Effector memory CD4-positive, alpha-beta T cell (primary cell): ENCODE measurements around the gene POC1B.

Experiments
- DNase-seq, 3 donors: peaks; one replicate each; pipeline ENCODE4 v3.0.0-alpha.2; 2020
- H3K27ac ChIP-seq: 2 replicates; pipeline ENCODE4 v1.7.0; 2013; ENCODE audit warnings: mild to moderate bottlenecking, low read length, moderate library complexity; ENCODE audit not compliant: insufficient read depth, poor library complexity, severe bottlenecking
- H3K27me3 ChIP-seq: replicated peaks from 2 replicates; pipeline ENCODE4 v1.7.0; 2013; ENCODE audit warnings: mild to moderate bottlenecking, low read length; ENCODE audit not compliant: insufficient read depth, control insufficient read depth, poor library complexity, severe bottlenecking
- H3K36me3 ChIP-seq: 2 replicates; pipeline ENCODE4 v1.7.0; 2013; ENCODE audit warnings: mild to moderate bottlenecking, low read length, moderate library complexity; ENCODE audit not compliant: control insufficient read depth, insufficient read depth
- H3K4me1 ChIP-seq: 2 replicates; pipeline ENCODE4 v1.7.0; 2013; ENCODE audit warnings: low read length, mild to moderate bottlenecking; ENCODE audit not compliant: control insufficient read depth, insufficient read depth, poor library complexity, severe bottlenecking
- H3K4me3 ChIP-seq: 2 replicates; pipeline ENCODE4 v1.7.0; 2013; ENCODE audit warnings: low read length, low read depth, mild to moderate bottlenecking; ENCODE audit not compliant: insufficient read depth, poor library complexity, severe bottlenecking
- H3K9me3 ChIP-seq: 2 replicates; pipeline ENCODE4 v1.7.0; 2013; ENCODE audit warnings: mild to moderate bottlenecking, low read length, moderate library complexity; ENCODE audit not compliant: control insufficient read depth

The POC1B gene

DNA sequence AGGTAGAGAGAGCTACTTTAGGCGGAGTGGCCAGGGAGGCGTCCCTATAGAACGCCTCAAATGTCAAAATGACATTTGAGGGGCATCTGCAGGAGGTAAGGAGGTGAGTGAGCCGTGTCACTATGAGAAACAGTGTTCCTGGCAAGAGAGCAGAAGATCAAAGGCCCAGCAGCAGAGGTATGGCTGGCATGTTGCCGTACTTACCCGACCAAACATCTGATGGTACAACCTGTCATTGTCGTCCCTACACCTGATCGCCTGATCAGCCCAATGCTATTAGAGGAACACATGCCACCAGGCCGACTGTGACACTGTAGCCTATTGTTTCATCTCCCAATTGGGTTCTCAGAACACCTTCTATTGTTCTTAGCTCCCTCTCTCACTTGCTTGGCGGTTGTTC lies 33.9 kb upstream of the POC1B start:
- Histone ChIP-seq H3K27me3 (no peaks in the 10 kb centered on the region), H3K9me3 (no peaks in the 10 kb centered on the region), H3K36me3 (no peaks in the 10 kb centered on the region), H3K4me1 (no peaks in the 10 kb centered on the region), H3K27ac (no peak overlapping the region), H3K4me3 (no peak overlapping the region)
- DNase-seq: no peak

DNA sequence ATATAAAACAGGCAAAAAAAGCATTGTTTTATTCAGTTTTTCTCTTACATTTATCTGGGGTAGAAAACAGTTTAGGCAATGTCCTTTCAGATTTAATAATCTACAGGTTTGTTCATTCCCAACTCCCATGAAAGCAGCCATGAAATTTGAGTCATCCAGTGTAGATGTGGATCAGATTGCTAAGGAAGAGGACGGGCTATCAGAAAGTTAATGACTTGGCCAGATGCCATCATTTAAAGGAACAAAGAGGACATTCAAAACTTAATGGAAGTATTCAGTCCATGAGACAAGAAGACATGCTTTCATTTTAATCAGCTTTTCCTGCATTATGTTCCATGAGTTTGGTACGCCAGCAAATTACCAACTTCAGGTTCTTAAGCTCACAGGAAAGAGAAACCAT lies 31.1 kb upstream of the POC1B start:
- no peak for DNase-seq

GRCh38 chr12:89552376-89552775 lies 26.5 kb upstream of the POC1B start:
- H3K4me3 ChIP-seq: no peak overlapping the region
- H3K27ac ChIP-seq: no peak overlapping the region
- H3K4me1 ChIP-seq: no peaks in the 10 kb centered on the region
- H3K27me3 ChIP-seq: no peaks in the 10 kb centered on the region
- DNase-seq: no peak
- H3K36me3 ChIP-seq: no peaks in the 10 kb centered on the region
- H3K9me3 ChIP-seq: no peaks in the 10 kb centered on the region

More for the DNA sequence above, 31.1 kb upstream of the POC1B start:
- no peak overlapping the region for H3K4me3 ChIP-seq
- H3K9me3 ChIP-seq: no peaks in the 10 kb centered on the region
- no peak overlapping the region for H3K27ac ChIP-seq
- no peaks in the 10 kb centered on the region for H3K27me3 ChIP-seq
- no peaks in the 10 kb centered on the region for H3K36me3 ChIP-seq
- H3K4me1 ChIP-seq: no peaks in the 10 kb centered on the region

- Histone ChIP-seq H3K9me3 (no peaks in the 10 kb centered on the region), H3K4me1 (no peaks in the 10 kb centered on the region), H3K27ac (no peak overlapping the region), H3K27me3 (no peaks in the 10 kb centered on the region), H3K36me3 (no peaks in the 10 kb centered on the region), H3K4me3 (no peak overlapping the region)
- DNase-seq: no peak
Observed at GRCh38 chr12:89551747-89552146, 25.9 kb upstream of the POC1B start.

DNA sequence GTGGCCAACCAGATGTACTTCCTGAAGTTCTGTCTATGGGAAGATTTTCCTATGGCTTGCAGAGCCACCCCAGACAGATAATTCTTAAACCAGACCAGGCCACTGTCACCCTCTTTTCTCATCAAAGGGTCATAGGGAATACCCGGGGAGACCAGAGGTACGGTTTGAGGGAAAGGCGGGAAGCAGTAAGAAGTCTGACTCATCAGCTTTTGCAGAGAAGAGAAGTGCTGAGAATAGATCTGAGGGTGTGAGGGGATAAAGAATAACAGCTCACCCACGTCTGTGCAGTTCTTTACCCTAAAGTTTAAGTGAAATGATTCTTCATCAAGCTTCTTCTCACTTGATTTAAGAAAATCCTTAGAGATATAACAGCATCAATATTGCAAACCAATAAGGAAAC lies 21.3 kb upstream of the POC1B start:
- DNase-seq: no peak
- H3K27me3 ChIP-seq: no peaks in the 10 kb centered on the region
- H3K27ac ChIP-seq: no peak overlapping the region
- H3K4me3 ChIP-seq: no peak overlapping the region
- peaks cover 6% of the 10 kb centered on the region for H3K4me1 ChIP-seq
- H3K9me3 ChIP-seq: no peaks in the 10 kb centered on the region
- H3K36me3 ChIP-seq: no peaks in the 10 kb centered on the region

DNA sequence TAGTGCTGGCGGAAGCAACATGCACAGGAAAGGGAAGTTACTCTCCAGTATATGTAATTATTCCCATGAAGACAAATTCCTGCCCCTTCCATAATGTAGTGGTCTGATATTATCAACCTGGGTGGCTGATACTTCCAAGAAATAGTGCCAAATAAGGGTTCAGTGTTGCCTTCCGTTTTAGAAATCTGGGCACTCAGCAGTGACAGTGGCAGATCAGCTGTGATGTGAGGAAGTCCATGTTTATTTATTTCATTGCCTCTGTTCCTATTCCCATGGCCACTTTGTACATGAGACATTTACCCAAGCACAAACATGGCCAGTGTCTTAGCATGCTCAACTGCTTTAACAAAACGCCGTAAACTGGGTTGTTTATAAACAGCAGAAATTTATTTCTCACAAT lies 20.3 kb upstream of the POC1B start:
- H3K27ac ChIP-seq: no peak overlapping the region
- H3K4me1 ChIP-seq: peaks cover 6% of the 10 kb centered on the region
- H3K27me3 ChIP-seq: no peaks in the 10 kb centered on the region
- H3K4me3 ChIP-seq: no peak overlapping the region
- no peaks in the 10 kb centered on the region for H3K36me3 ChIP-seq
- DNase-seq: no peak
- H3K9me3 ChIP-seq: no peaks in the 10 kb centered on the region

- no peaks in the 10 kb centered on the region for H3K9me3 ChIP-seq
- H3K27ac ChIP-seq: no peak overlapping the region
- no peaks in the 10 kb centered on the region for H3K36me3 ChIP-seq
- no peak for DNase-seq
- no peak overlapping the region for H3K4me3 ChIP-seq
- H3K27me3 ChIP-seq: no peaks in the 10 kb centered on the region
- H3K4me1 ChIP-seq: peaks cover 6% of the 10 kb centered on the region
Observed at GRCh38 chr12:89544681-89545184, 18.9 kb upstream of the POC1B start.

- DNase-seq: no peak
- Histone ChIP-seq H3K4me1 (peaks cover 6% of the 10 kb centered on the region), H3K27ac (no peak overlapping the region), H3K36me3 (no peaks in the 10 kb centered on the region), H3K4me3 (no peak overlapping the region), H3K27me3 (no peaks in the 10 kb centered on the region), H3K9me3 (no peaks in the 10 kb centered on the region)
Observed at GRCh38 chr12:89544022-89544421, 18.2 kb upstream of the POC1B start.

DNA sequence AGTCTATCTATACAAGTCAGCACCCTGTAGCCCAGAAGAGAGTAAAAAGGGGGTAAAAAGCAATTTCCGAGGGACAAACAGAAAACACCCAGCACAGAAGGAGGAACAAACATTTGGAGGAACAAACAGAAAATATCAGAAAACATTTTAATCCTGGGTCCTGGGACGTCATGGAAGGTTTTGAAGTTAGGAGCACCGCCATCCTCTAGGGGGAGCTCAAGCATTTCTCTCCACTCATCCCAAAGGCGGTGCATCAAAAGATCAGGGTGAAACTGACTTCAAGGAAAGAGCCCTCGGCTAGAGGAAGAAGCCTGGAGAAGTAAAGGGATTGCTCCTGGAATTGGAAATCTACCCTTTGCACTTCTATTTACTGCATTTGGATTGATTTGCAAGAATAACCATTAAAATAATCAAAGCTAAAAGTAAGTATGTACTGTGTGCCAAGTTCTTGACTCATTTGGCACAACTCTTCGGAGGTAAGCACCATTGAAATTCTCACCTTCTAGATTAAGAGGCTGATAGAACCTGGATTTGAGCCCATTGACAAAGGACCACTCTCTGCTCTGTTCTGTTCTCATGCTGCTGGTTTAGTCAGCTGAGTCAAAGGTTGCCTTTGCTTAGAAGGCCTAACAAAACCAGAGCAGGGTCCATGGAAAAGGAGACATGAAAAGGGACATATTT lies 17.2 kb upstream of the POC1B start:
- peak; percentile 21 to 44 (median 27) for DNase-seq
- Histone ChIP-seq H3K27me3 (no peaks in the 10 kb centered on the region), H3K36me3 (no peaks in the 10 kb centered on the region)

GRCh38 chr12:89542236-89542635 lies 16.4 kb upstream of the POC1B start:
- H3K27ac ChIP-seq: no peak overlapping the region
- no peak overlapping the region for H3K4me3 ChIP-seq
- peaks cover 6% of the 10 kb centered on the region for H3K4me1 ChIP-seq
- H3K36me3 ChIP-seq: no peaks in the 10 kb centered on the region
- no peak for DNase-seq
- H3K9me3 ChIP-seq: no peaks in the 10 kb centered on the region
- H3K27me3 ChIP-seq: no peaks in the 10 kb centered on the region

More for the DNA sequence above, 17.2 kb upstream of the POC1B start:
- Histone ChIP-seq H3K4me3 (no peak overlapping the region), H3K9me3 (no peaks in the 10 kb centered on the region), H3K27ac (no peak overlapping the region), H3K4me1 (peaks cover 6% of the 10 kb centered on the region)
